GM18951 (cell line): Measurements from ENCODE around the gene MUC21.

Experiments used
- POLR2A ChIP-seq: IDR thresholded peaks from 4 replicates; pipeline ENCODE4 v1.6.1; 2011; ENCODE audit warnings: mild to moderate bottlenecking; ENCODE audit not compliant: insufficient read length, insufficient read depth; ENCODE audit errors: extremely low read depth
- in situ Hi-C: fragments of 300-500 bp; cut with MboI; formaldehyde crosslinking; loops from one replicate; pipeline ENCODE4 v1.12.0; 2022; ENCODE audit warnings: low sequenced_read_pairs, mixed read lengths, inconsistent platforms; ENCODE audit not compliant: unreplicated experiment

The MUC21 gene

GRCh38 chr6:30983439-30983838 is at the start of gene MUC21:
Gene MUC21, plus strand, starts transcription at chr6:30983718. Its CDS starts 241 bp downstream, at chr6:30983959.
- in situ Hi-C loops: no loop called here
- TF ChIP-seq POLR2A: no peak

- TF ChIP-seq POLR2A: no peak
- in situ Hi-C loops: no loop called here
Measured at GRCh38 chr6:30935018-30935417, 48.5 kb upstream of the MUC21 start.

GRCh38 chr6:30937265-30937664 is 46.3 kb upstream of the MUC21 start:
- no peak for TF ChIP-seq POLR2A
- in situ Hi-C loops: no loop called here

- no peak for TF ChIP-seq POLR2A
- in situ Hi-C loops: no loop called here
Measured at GRCh38 chr6:30938730-30939129, 44.8 kb upstream of the MUC21 start.

- no peak for TF ChIP-seq POLR2A
- in situ Hi-C loops: no loop called here
Measured at GRCh38 chr6:30939473-30939872, 44.0 kb upstream of the MUC21 start.

GRCh38 chr6:30940361-30940986 is 43.0 kb upstream of the MUC21 start, which contains the start of gene MUCL3:
Gene MUCL3, plus strand, starts transcription at chr6:30940973. Its CDS starts 27 bp downstream, at chr6:30941000.
- TF ChIP-seq POLR2A: no peak
- in situ Hi-C loops: no loop called here

GRCh38 chr6:30942338-30943060 is 41.0 kb upstream of the MUC21 start:
- in situ Hi-C loops: no loop called here
- TF ChIP-seq POLR2A: no peak

- TF ChIP-seq POLR2A: no peak
- in situ Hi-C loops: no loop called here
Measured at GRCh38 chr6:30944051-30944450, 39.5 kb upstream of the MUC21 start.

- TF ChIP-seq POLR2A: no peak
- in situ Hi-C loops: no loop called here
Measured at GRCh38 chr6:30945281-30945680, 38.2 kb upstream of the MUC21 start.

- in situ Hi-C loops: no loop called here
- TF ChIP-seq POLR2A: no peak
Measured at GRCh38 chr6:30947231-30947630, 36.3 kb upstream of the MUC21 start.

GRCh38 chr6:30948811-30949210 is 34.7 kb upstream of the MUC21 start:
- TF ChIP-seq POLR2A: no peak
- in situ Hi-C loops: no loop called here

- in situ Hi-C loops: no loop called here
- no peak for TF ChIP-seq POLR2A
Measured at GRCh38 chr6:30951907-30952469, 31.5 kb upstream of the MUC21 start.

GRCh38 chr6:30954631-30955366 is 28.7 kb upstream of the MUC21 start:
- in situ Hi-C loops: no loop called here
- TF ChIP-seq POLR2A: no peak

GRCh38 chr6:30955367-30956042 is 28.0 kb upstream of the MUC21 start:
- peak; percentile 69 for TF ChIP-seq POLR2A
- in situ Hi-C loops: no loop called here
